ENCODE data around the gene HLF.

HLF gene

DNA sequence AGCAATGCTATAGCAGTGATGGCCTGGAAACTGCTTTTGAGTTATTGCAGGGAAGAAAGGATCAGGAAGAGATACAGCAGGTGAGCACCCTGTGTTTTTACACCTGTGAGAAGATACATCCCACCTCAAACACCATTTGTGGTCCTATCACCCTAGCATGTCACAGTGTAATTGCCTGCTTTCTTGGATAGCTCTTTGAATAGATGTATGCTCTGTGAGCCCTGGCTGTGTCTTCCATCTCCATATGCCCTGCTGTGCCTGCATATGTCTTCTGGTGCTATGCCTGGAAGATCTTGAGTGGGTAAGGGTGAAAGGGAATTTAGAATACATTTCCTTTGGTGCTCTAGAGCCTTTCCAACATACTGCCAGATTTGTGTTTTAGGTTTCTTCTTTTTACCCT is 15.5 kb downstream of the HLF start:
- no peak overlapping the region for H3K4me3 ChIP-seq (ENCODE audit: low read depth, low read length)
- DNase-seq (ENCODE audit: low read depth) = no peak
- TF ChIP-seq, protein P1, sequence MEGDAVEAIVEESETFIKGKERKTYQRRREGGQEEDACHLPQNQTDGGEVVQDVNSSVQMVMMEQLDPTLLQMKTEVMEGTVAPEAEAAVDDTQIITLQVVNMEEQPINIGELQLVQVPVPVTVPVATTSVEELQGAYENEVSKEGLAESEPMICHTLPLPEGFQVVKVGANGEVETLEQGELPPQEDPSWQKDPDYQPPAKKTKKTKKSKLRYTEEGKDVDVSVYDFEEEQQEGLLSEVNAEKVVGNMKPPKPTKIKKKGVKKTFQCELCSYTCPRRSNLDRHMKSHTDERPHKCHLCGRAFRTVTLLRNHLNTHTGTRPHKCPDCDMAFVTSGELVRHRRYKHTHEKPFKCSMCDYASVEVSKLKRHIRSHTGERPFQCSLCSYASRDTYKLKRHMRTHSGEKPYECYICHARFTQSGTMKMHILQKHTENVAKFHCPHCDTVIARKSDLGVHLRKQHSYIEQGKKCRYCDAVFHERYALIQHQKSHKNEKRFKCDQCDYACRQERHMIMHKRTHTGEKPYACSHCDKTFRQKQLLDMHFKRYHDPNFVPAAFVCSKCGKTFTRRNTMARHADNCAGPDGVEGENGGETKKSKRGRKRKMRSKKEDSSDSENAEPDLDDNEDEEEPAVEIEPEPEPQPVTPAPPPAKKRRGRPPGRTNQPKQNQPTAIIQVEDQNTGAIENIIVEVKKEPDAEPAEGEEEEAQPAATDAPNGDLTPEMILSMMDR (conservative IDR thresholded peaks at IDR 0.05; ENCODE audit: low read depth, low read length) = no peak

DNA sequence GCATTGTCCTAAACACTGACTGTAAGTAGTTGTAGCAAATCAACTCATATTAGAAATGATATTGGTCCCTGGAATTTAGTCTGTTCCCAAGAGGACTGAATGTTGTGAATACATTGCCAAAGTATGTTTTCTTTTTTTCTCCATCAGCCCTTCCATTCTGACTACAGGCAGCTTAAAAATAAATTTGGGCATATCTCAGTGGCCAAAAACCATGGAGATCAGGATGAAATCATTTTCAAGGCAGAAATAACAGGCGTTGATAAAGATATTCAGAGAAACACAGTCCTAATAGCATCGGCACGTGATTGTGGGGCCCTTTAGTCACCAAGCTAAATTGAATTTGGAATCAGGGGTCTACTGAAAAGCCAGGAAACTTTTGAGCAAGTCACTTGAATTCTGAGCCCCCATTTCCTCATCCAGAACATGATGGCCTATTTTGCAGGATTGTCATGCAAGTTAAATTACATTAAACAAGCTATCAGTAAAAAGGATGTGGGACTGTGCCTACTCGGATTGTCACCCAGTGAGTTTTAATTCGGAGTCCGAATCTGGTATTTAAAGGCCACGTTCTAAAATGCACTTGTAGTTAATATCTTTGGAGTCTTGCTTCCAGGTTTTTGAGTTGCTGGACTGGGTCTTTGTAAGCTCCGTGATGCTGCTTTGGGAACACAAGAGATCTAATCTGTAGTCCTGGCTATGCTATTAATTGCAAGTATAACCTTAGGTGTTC is 17.1 kb downstream of the HLF start:
- no peak for DNase-seq (ENCODE audit: low read depth)
- TF ChIP-seq, protein P1 (conservative IDR thresholded peaks at IDR 0.05; ENCODE audit: low read depth, low read length) = no peak
- no peak overlapping the region for H3K4me3 ChIP-seq (ENCODE audit: low read depth, low read length)

DNA sequence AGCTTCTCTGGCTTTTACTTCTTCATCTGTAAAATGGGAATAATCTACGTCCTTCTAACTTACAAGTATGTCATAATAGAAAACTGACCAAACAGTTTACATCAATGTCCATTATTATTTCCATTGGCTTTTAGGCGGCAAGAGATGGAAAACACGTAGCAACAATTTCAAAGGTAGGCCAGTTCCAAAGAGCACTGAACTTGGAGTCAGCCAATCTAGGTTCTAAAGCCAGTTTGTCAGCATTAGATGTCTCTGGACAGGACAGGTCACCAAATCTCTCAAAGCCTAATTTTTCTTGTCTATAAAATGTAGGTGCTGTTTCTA is 17.6 kb downstream of the HLF start:
- no peak overlapping the region for H3K4me3 ChIP-seq (ENCODE audit: low read depth, low read length)
- TF ChIP-seq, protein P1 (conservative IDR thresholded peaks at IDR 0.05; ENCODE audit: low read depth, low read length) = no peak
- DNase-seq (ENCODE audit: low read depth) = no peak

DNA sequence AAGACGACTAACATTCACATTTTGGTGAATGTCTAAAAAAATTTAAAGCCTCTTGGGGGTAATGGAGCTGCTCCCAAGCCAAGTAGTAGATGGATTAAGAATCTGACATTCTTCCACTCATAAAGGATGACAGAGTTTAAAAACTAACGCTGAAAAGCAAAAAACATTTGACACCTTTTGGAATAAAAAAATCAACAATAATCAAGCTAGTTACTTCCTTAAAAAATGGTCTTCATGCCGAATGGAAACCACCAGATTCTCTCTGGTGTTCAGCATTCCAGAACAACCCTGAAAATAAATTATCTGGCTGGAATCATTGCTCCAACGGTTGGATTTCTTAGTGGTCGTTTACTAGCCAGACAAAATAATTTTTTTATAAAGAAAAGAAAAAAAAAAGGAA is 18.0 kb downstream of the HLF start:
- H3K4me3 ChIP-seq (ENCODE audit: low read depth, low read length) = no peak overlapping the region
- TF ChIP-seq, protein P1 (conservative IDR thresholded peaks at IDR 0.05; ENCODE audit: low read depth, low read length) = no peak
- no peak for DNase-seq (ENCODE audit: low read depth)

DNA sequence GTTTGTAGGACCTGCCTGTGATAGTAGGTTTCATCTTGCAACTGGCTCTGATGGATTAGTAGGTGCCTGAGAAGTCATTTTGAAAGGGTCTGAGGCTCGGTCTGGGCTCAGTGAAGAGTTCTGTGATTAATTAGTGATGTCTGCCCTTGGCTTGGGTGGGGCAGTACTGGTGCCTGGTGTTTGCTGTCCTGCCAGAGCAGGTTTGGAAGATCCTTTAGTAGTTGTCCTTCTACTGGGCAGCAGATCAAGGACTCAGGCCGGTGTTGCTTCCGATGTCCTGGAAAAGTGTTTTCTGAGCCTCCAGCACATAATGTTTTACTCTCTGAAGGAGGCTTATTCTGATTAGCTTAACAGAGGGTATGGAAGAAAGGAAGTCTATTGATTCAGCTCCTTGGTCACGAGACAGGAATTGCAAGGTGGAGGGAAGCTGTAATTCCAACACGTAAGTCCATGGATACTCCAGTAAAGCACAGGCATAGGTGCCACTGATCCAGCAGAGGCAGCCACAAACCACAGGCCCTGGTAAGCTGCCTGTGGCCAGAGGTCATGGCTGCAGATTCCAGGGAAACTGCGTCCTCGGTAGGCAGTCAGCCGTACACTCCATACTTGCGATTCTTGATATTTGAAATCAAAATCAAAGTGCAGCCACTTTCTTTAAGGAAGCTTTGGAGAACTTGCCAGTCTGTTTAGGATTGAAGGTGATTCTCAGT is 18.7 kb downstream of the HLF start:
- TF ChIP-seq, protein P1 (conservative IDR thresholded peaks at IDR 0.05; ENCODE audit: low read depth, low read length) = no peak
- H3K4me3 ChIP-seq (ENCODE audit: low read depth, low read length) = no peak overlapping the region
- no peak for DNase-seq (ENCODE audit: low read depth)

DNA sequence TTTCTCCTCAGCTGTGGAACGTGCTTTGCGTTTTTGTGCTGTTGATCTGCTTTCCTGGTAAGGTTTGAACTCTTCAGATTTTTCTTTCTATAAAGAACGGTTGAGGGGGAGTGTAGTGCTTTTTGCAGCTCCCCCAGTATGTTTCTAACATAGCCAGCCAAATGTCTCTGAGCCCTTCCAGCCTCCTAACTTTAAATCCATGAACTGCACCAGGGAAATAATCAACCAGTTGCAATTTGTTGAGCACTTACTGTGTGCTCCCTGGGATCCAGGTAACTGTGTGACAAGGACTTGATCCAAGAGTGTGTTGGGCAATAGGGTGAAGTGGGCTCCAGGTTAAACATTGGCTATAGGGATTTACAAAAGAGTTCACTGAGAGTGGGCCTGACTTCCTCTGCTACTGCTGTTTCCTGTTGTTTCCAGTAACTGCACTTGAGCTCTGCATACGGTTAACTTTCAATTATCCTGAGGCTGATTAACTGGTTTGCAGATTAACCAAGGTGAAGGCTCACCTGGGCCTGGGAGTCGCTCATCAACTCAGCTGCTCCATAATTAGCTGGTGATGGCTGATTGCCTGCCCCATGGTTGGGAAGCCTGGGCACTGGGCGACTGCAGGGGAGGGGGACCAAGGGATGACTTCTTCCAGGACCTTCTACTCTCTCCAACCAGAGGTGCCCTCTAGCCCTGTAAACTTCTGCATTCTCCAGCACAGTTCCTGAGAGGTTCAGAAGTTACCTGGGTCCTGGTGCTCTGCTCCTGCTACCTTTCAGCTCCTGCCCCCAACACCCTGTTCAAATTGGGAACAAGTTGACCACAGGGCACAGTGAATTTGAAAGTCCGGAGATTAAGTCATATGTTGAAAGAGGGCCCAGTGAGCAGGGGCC is 19.5 kb downstream of the HLF start:
- TF ChIP-seq, protein P1 (conservative IDR thresholded peaks at IDR 0.05; ENCODE audit: low read depth, low read length) = no peak

More for the DNA sequence above, 19.5 kb downstream of the HLF start:
- H3K4me3 ChIP-seq (ENCODE audit: low read depth, low read length) = no peak overlapping the region
- DNase-seq (ENCODE audit: low read depth) = no peak

Measured in choroid plexus epithelial cell (primary cell).